GM19467 (cell line): ENCODE data around the gene TPPP3.
"Not testable (repeated sequence)": the region's sequence is repeated elsewhere in the genome, so short reads cannot be mapped to it uniquely, and the experiment has no call there.

Experiments used
- ATAC-seq: cut with Tn5 transposase; IDR thresholded peaks from one replicate; pipeline ENCODE4 v1.9.1; 2021; ENCODE audit warnings: mild to moderate bottlenecking, moderate library complexity; ENCODE audit not compliant: unreplicated experiment

TPPP3 gene

GRCh38 chr16:67426950-67427349 is 33.7 kb upstream of the TPPP3 start:
- ATAC-seq: no peak

DNA sequence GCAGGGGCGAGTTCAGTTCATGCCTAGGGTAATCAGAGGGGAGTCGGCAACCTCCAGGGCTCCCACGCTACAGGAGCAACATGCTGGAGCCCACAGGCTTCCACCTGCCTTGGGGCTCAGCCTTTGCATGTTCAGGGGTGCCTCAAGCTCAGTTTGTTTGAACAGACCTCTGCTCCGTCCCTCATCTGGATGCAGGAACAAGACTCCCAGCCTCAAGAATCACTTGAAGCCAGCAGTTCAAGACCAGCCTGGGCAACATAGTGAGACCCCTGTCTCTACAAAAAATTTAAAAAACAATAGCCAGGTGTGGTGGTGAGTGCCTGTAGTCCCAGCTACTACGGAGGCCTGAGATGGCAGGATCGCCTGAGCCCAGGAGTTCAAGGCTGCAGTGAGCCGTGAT is 32.7 kb upstream of the TPPP3 start:
- ATAC-seq: no peak

DNA sequence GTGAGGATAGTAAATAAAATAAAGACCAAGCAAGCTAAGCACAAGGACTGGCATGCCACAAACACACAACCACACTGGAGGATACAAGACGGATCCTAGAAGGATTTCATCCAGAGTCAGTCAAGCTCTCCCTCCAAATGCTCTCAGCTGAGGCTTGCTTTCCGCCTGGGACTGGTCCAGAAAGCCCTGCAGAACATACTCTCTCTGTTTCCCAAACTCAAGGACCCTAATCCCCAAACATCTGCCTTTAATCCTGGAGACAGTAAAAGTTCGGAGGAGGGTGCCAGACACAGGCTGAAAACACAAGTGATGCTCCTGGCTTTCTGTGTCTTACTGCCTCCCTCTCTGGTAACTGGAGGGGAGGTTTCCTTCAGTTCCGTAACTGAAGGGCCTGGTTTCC is 32.3 kb upstream of the TPPP3 start:
- no peak for ATAC-seq

DNA sequence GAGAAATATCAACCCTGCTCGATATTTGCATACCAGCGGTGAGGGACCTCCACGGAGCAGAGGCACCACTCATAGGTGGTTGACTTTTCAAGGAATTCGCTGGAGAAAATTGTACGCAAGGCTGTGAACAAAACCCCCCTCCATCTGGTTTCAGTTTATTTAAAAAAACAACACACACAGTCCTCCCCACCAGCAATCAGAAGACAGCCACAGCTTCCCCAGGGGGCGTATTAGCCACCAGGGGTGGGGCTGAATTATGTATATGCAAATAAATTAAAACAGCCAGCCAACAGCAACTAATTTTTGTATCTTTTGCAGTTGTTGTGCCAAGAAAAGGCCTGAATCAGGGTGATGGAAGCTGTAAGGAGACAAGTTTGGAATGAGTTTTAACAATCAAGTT is 31.8 kb upstream of the TPPP3 start:
- ATAC-seq: no peak

- no peak for ATAC-seq
These were observed 30.9 kb upstream of the TPPP3 start for GRCh38 chr16:67424261-67424615.

GRCh38 chr16:67423611-67424260 is 30.4 kb upstream of the TPPP3 start:
- no peak for ATAC-seq

DNA sequence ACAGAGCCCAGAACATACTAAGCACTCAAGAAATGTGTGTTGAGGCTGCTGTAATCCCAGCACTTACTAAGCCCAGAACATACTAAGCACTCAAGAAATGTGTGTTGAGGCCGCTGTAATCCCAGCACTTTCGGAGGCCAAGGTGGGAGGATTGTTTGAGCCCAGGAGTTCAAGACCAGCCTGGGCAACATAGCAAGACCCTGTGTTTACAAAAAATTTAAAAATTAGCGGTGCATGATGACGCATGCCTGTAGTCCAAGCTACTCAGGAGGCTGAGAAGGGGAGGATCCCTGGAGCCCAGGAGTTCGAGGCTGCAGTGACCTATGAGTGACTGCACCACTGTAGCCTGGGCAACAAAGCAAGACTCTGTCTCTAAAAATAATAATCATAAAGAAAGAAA is 29.7 kb upstream of the TPPP3 start:
- ATAC-seq: no peak

DNA sequence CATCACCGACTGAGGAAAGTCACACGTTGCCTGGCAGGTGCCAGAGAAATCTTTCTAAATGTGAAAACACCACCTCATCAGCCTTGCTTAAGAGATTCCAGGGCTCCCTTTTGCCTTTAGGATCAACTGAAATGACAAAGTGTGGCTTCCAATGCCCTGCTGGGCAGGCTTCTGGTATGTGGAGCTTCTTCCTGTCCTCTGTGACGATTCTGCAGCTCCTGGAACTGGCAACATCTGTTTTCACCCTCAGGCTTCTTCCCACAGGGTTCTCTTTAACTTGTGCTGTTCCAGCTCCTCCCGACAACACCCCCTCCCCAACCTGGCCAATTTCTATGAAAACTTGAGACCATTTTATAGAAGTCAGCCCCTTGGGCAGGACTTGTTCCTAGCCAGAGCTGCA is 27.7 kb upstream of the TPPP3 start:
- no peak for ATAC-seq

- no peak for ATAC-seq
These were observed 26.6 kb upstream of the TPPP3 start for GRCh38 chr16:67419931-67420330.

GRCh38 chr16:67419502-67419901 is 26.2 kb upstream of the TPPP3 start:
- no peak for ATAC-seq

- no peak for ATAC-seq
These were observed 24.2 kb upstream of the TPPP3 start for GRCh38 chr16:67417333-67418061.

DNA sequence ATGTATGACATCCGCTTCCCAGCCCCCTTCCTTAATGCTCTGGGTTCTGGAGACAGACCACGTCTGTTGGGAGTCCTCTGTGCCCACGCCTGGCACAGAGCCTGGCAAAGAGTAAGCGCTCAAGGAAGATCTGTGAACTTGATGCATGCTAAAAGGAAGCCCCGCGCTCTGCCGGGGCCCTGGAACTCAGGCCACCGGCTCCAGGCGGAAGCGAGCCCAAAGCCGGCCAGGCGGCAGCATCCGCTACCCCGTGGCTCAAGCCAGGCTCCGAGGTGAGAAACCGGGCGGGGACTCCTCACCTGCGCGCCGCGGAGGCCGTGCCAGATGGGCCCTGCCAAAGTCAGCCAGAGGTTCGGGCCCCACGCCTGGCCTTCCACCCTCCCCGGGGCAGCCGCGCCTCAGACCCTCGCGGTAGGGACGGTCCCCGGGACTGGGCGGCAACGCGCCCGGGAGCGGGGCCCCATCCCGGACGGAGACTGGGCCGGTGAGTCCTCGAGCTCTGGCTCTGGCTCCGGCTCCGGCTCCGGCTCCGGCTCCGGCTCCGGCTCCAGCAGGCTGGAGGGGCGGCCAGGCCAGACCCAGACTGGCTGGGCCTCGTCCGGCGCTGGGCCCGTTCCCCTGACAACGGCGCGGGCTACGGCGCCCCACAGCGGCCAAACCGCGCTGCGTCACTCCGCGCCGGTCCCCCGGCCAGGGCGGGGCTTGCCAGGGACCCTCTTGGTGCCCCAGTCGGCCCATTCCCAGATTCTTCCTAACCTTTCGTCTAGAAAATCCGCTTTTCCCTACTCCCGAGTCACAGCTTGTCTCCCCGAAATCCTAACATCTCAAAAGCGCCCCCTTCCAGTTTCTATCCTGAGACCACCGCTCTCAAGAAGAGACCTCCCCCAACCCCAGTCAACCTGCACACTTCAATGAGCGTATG is 22.8 kb upstream of the TPPP3 start, which contains the start of gene ZDHHC1:
Gene ZDHHC1, minus strand, starts transcription at position 606 of the 922 bp plus-strand sequence. CDS start 8,702 bp downstream, outside the sequence.
- no peak for ATAC-seq

DNA sequence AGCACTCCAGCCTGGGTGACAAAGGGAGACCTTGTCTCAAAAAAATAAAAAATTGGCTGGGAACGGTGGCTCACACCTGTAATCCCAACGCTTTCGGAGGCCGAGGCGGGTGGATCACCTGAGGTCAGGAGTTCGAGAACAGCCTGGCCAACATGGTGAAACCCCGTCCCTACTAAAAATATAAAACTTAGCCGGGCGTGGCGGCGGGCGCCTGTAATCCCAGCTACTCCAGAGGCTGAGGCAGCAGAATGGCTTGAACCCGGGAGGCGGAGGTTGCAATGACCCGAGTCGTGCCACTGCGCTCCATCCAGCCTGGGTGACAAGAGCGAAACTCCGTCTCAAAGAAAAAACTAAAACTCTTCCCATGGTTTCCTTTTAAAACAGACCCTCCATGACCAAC is 22.1 kb upstream of the TPPP3 start:
- ATAC-seq: not testable (repeated sequence)

GRCh38 chr16:67413978-67414911 is 20.9 kb upstream of the TPPP3 start:
- no peak for ATAC-seq

DNA sequence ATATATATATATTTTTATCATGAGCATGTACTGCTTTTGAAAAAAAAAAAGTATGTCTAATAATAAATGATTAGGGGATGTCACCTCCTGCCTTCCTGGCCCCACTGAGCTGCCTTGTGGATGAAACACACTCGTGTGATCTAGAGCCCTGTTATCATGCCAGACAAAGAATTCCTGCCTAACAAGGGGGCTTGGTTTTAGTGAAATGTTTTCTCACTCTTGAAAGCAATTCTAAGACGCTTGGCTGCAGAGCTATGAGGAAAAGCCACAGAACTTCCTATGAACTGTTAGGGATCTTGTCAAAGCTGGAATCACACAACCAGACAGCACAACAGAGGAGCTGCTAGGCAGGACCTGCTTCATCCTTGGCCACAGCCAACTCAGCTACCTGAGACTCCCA is 19.0 kb upstream of the TPPP3 start:
- ATAC-seq: no peak

DNA sequence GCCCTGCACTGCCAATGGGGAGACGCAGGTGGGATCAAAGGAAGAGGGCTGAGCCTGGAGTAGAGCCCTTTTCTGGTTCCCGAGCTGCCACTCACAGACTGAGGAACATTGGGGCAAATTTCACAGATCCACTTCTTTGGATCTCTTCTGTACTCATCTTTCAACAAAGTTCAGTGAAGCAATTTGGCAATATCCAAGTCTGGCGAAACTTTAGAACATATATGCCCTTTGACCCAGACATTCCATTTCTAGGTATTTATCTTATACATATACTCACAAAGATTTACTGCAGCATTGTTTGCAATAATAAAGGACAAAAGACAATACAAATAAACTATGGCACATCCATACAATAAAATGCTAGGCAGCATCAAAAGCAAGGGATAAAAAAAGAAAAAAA is 18.0 kb upstream of the TPPP3 start:
- no peak for ATAC-seq

DNA sequence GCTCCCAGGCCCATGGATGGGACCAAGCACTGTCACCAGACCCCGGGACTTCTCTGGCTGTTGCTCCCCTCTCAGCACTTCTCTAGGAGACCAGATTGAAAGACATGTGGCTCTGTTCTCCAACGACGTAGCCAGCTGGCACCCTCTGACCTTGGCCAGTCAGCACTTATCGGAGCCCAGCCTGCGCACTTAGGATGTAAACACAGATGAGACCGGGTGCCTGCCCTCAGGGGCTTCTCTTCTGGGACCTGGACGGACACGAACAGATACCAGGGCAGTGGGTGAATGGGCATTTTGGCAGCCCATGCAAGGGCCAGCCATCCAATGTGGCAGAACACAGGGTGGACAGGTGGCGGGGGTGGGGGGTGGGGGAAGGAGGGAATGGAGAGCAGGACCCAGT is 16.3 kb upstream of the TPPP3 start:
- no peak for ATAC-seq

GRCh38 chr16:67407788-67408452 is 14.6 kb upstream of the TPPP3 start:
- ATAC-seq: no peak

DNA sequence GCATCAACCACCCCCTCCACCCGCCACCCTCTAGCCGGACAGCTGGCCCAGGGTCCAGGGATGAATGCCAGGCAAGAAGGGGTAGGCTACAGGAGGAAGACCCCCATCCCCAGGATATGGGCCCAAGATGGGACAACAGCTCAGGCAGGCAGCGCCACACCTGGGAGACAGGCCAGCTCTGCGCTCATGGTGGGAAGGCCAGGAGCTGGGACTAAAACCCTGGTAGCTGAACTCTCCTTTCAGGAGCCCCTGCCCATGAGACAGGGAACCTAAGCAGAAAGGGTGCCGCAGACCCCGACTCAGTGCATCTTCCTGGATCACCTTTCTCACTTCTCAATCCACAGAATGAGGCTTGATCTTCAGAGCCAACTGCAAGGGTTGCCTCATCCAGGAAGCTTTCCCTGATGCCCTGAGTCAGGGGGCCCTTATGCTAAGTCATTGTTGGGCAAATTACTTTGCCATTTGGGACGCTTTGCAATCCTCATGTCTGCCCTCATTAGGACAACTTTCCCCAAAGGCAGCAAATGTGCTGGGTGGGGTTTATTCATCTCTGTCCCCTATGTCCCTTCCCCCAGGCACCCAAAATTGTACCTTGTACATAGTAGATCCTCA is 14.0 kb upstream of the TPPP3 start:
- no peak for ATAC-seq
